HG03097 (cell line): Measurements from ENCODE around the gene PHOX2B.

Experiments
- ATAC-seq: cut with Tn5 transposase; IDR thresholded peaks from one replicate; pipeline ENCODE4 v1.9.1; 2021; ENCODE audit not compliant: unreplicated experiment, low FRiP score

PHOX2B gene

GRCh38 chr4:41748571-41749475, at the start of gene PHOX2B:
Gene PHOX2B (minus strand): TSS chr4:41748725. CDS start chr4:41748610, 115 bp downstream.
- ATAC-seq = no peak

- ATAC-seq = no peak
Measured at GRCh38 chr4:41797260-41797659, 48.7 kb upstream of the PHOX2B start.

- no peak for ATAC-seq
Measured at GRCh38 chr4:41796545-41797210, 48.2 kb upstream of the PHOX2B start.

GRCh38 chr4:41795796-41796385, 47.4 kb upstream of the PHOX2B start:
- no peak for ATAC-seq

- no peak for ATAC-seq
Measured at GRCh38 chr4:41792166-41792565, 43.6 kb upstream of the PHOX2B start.

GRCh38 chr4:41791557-41791956, 43.0 kb upstream of the PHOX2B start:
- ATAC-seq = no peak

GRCh38 chr4:41787931-41788330, 39.4 kb upstream of the PHOX2B start:
- no peak for ATAC-seq

GRCh38 chr4:41785665-41786064, 37.1 kb upstream of the PHOX2B start:
- no peak for ATAC-seq

- ATAC-seq = no peak
Measured at GRCh38 chr4:41784191-41784979, 35.9 kb upstream of the PHOX2B start.

GRCh38 chr4:41776466-41776865, 27.9 kb upstream of the PHOX2B start:
- no peak for ATAC-seq

- ATAC-seq = no peak
Measured at GRCh38 chr4:41763729-41764128, 15.2 kb upstream of the PHOX2B start.

GRCh38 chr4:41758884-41759283, 10.4 kb upstream of the PHOX2B start:
- ATAC-seq = no peak

GRCh38 chr4:41757521-41758156, 9.1 kb upstream of the PHOX2B start:
- no peak for ATAC-seq

GRCh38 chr4:41753942-41754341, 5.4 kb upstream of the PHOX2B start:
- ATAC-seq = no peak

- no peak for ATAC-seq
Measured at GRCh38 chr4:41752081-41752836, 3.7 kb upstream of the PHOX2B start.

- ATAC-seq = no peak
Measured at GRCh38 chr4:41751449-41752061, 3.0 kb upstream of the PHOX2B start.

- no peak for ATAC-seq
Measured at GRCh38 chr4:41750626-41751448, 2.3 kb upstream of the PHOX2B start.

GRCh38 chr4:41750121-41750625, 1.6 kb upstream of the PHOX2B start:
- ATAC-seq = no peak
